ENCODE measurements around the gene LAP3.

DNA sequence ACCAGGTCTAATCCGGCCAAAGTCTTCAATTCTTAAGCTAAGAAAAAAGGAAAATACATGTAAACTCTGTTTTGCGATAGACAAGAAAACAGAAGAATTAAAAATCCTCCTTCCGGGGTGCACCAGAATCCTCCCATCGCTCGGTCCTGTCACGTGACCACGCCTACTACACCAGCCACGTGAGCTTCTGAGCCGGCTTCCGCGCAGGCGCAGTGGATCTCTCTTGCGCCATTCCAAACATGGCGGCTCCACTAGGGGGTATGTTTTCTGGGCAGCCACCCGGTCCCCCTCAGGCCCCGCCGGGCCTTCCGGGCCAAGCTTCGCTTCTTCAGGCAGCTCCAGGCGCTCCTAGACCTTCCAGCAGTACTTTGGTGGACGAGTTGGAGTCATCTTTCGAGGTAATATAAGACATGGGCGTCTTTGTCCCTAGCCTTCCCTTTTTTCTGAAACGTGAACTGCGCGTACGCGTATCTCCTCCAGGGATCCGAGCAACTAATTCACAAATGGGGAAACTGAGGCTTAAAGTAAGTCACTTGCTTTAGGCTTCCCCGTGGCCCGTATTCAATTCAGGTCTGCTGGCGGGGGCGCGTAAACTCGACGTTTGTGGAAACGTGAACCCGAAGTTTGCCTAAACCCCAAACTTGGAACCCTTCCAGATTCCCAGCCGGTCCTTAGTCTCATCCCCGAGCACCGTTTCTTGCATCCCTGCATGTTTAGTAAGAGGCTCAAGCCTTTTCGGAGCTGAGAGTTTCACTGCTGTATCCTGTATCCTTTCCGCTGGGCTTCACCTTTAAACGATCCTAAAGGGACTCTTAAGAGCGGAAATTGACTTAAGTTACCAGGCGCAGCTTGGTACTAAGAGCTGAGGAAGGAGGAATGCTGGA lies 37.7 kb downstream of the LAP3 start, which contains the start of gene MED28:
- TF ChIP-seq GATA2 (IDR thresholded peaks at IDR 0.05; ENCODE audit: low read depth, low read length) (no peak), GATA3 (IDR thresholded peaks at IDR 0.05; ENCODE audit: low read depth, low read length) (no peak)
